Upper lobe of right lung (tissue), 1 donor: ENCODE measurements around the gene PCDHGA4. TPM values are rescaled to one million over a fixed set of nuclear protein-coding genes. Genes with fewer than 3 reads are reported as not detected.
"Not testable (repeated sequence)": the region's sequence is repeated elsewhere in the genome, so short reads cannot be mapped to it uniquely, and the experiment has no call there.

ENCODE experiments used
- ATAC-seq: fragments of 200-7000 bp; cut with Tn5 transposase; one replicate; pipeline ENCODE4 v1.9.1; 2020; ENCODE audit warnings: mild to moderate bottlenecking, moderate library complexity
- DNase-seq: peaks from one replicate; pipeline ENCODE4 v3.0.0-alpha.2; 2020
- H3K27ac ChIP-seq: fragments of 200-600 bp; one replicate; pipeline ENCODE4 v1.8.0; 2022
- H3K27me3 ChIP-seq: fragments of 200-600 bp; one replicate; pipeline ENCODE4 v1.8.0; 2022; ENCODE audit warnings: mild to moderate bottlenecking
- H3K36me3 ChIP-seq: fragments of 200-600 bp; one replicate; pipeline ENCODE4 v1.8.0; 2022
- H3K4me1 ChIP-seq: fragments of 200-600 bp; one replicate; pipeline ENCODE4 v1.8.0; 2022
- H3K4me3 ChIP-seq: fragments of 200-600 bp; one replicate; pipeline ENCODE4 v1.8.0; 2022; ENCODE audit warnings: mild to moderate bottlenecking
- H3K9me3 ChIP-seq: fragments of 200-600 bp; one replicate; pipeline ENCODE4 v1.8.0; 2022
- CTCF ChIP-seq: fragments of 200-600 bp; IDR thresholded peaks from one replicate; pipeline ENCODE4 v1.8.0; 2022; ENCODE audit warnings: antibody characterized with exemption
- intact Hi-C: fragments of 100-400 bp; cut with DNase I; formaldehyde crosslinking; loops from one replicate; pipeline ENCODE4 v1.11.0; 2022
- total RNA-seq: library from RNA; stranded (reverse); fragmentation: NEBNext Ultra II Directional; extraction: Animal tissue kit (Norgen Biotek cat#: 25700); gene quantifications from one replicate; pipeline ENCODE4 v1.2.1, GENCODE V29; 2021
- donor health status: DM: no; HTN: yes; CAD: no; lungs with severe emphysema.

The PCDHGA4 gene
- total RNA-seq, 1 donor from 2014 or later: 3.9 TPM

- H3K9me3 ChIP-seq: peaks cover 21% of the 10 kb centered on the region
- peak within 1 kb of the TSS; percentile 37 for H3K4me3 ChIP-seq
- H3K27ac ChIP-seq, H3K36me3 ChIP-seq, intact Hi-C loops, H3K4me1 ChIP-seq: not testable (repeated sequence)
- DNase-seq: peak; percentile 76
- ATAC-seq: peak; percentile 97
- peaks cover 16% of the 10 kb centered on the region for H3K27me3 ChIP-seq
- TF ChIP-seq CTCF: peak; percentile 59
Measured at GRCh38 chr5:141397756-141398551, 43.1 kb downstream of the PCDHGA4 start, which contains the start of gene PCDHGB5. Gene PCDHGB5 (plus strand): TSS chr5:141397947. CDS start chr5:141398128, 181 bp downstream.

GRCh38 chr5:141398608-141399007, 43.8 kb downstream of the PCDHGA4 start:
- TF ChIP-seq CTCF: no peak
- Histone ChIP-seq H3K4me1 (no peaks in the 10 kb centered on the region), H3K27ac (no peak overlapping the region), H3K9me3 (peaks cover 18% of the 10 kb centered on the region), H3K36me3 (no peaks in the 10 kb centered on the region), H3K4me3 (no peak overlapping the region), H3K27me3 (peaks cover 14% of the 10 kb centered on the region)
- ATAC-seq (no peak), DNase-seq (no peak)
- intact Hi-C loops: no loop called here

DNA sequence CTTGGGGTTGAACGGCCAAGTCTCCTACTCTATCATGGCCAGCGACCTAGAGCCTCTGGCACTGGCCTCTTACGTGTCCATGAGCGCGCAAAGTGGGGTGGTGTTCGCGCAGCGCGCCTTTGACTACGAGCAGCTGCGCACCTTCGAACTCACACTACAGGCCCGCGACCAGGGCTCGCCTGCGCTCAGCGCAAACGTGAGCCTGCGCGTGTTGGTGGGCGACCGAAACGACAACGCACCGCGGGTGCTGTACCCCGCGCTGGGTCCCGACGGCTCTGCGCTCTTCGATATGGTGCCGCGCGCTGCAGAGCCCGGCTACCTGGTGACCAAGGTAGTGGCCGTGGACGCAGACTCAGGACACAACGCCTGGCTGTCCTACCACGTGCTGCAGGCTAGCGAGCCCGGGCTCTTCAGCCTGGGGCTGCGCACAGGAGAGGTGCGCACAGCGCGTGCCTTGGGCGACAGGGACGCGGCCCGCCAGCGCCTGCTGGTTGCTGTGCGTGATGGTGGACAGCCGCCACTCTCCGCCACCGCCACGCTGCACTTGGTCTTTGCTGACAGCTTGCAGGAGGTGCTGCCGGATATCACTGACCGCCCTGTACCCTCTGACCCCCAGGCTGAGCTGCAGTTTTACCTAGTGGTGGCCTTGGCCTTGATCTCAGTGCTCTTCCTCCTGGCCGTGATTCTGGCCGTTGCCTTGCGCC, 44.9 kb downstream of the PCDHGA4 start:
- H3K4me3 ChIP-seq: no peak overlapping the region

DNA sequence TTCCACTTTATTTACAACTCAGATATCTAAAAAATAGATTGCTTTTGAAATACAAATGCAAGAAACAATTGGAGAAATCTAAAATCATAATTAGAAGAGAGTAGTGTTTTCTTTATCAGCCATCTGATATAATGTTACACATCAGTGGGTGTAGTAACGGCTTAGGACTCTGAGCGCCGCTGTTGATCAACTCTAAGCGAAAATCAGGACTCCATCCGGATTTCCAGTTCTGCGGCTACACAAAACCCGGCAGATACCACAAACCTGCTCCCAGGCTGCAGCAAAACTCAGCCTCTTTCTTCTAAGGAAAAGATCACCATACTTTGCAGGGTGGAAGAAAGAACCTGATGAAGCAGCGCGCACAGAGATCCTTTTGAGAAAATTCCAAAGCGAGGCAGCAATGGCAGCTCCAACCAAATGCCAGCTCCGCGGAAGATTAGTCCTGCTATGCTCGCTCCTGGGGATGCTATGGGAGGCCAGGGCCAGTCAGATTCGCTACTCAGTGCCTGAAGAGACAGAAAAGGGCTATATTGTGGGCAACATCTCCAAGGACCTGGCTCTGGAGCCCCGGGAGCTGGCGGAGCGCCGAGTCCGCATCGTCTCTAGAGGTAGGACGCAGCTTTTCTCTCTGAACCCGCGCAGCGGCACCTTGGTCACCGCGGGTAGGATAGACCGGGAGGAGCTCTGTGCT, 47.9 kb downstream of the PCDHGA4 start, which contains the start of gene PCDHGA9:
TSS of gene PCDHGA9 (plus strand) at position 226 of the 691 bp plus-strand sequence. CDS start at position 401, 175 bp downstream.
- H3K27ac ChIP-seq: no peak within 1 kb of the TSS
- TF ChIP-seq CTCF: peak; percentile 41
- peak; percentile 64 for ATAC-seq
- no peaks in the 10 kb centered on the region for H3K36me3 ChIP-seq
- no peak for DNase-seq
- H3K9me3 ChIP-seq: peaks cover 22% of the 10 kb centered on the region
- intact Hi-C loops: no loop called here
- H3K4me1 ChIP-seq: no peaks in the 10 kb centered on the region
- H3K27me3 ChIP-seq: peaks cover 7% of the 10 kb centered on the region
- peak within 1 kb of the TSS; percentile 25 for H3K4me3 ChIP-seq

More for the DNA sequence above, 44.9 kb downstream of the PCDHGA4 start:
- Histone ChIP-seq H3K9me3 (peaks cover 17% of the 10 kb centered on the region), H3K27ac (no peak overlapping the region), H3K36me3 (no peaks in the 10 kb centered on the region), H3K4me1 (no peaks in the 10 kb centered on the region), H3K27me3 (peaks cover 7% of the 10 kb centered on the region)
- no peak for ATAC-seq
- no peak for DNase-seq
- no peak for TF ChIP-seq CTCF
- intact Hi-C loops: no loop called here

DNA sequence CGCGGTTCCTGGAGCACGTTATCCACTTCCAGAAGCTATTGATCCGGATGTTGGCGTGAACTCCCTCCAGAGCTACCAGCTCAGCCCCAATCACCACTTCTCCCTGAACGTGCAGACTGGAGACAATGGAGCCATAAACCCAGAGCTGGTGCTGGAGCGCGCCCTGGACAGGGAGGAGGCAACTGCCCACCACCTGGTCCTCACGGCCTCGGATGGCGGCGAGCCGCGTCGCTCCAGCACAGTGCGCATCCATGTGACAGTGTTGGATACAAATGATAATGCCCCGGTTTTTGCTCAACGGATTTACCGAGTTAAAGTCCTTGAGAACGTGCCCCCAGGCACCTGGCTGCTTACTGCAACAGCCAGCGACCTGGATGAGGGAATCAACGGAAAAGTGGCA, 48.6 kb downstream of the PCDHGA4 start:
- Histone ChIP-seq H3K4me1 (no peaks in the 10 kb centered on the region), H3K27me3 (peaks cover 7% of the 10 kb centered on the region), H3K27ac (no peak overlapping the region), H3K9me3 (peaks cover 25% of the 10 kb centered on the region), H3K36me3 (no peaks in the 10 kb centered on the region), H3K4me3 (peak overlapping the region; percentile 25)
- no peak for TF ChIP-seq CTCF
- DNase-seq (no peak), ATAC-seq (no peak)
- intact Hi-C loops: no loop called here

Other genes with a start within 250 kb of the PCDHGA4 start
- gene PCDHB4, start 233.2 kb upstream of the PCDHGA4 start, total RNA-seq: 3.0 TPM
- gene PCDHB5, start 219.8 kb upstream of the PCDHGA4 start, total RNA-seq: 2.3 TPM
- gene PCDHB6, start 205.0 kb upstream of the PCDHGA4 start, total RNA-seq: 0.75 TPM
- 2.8 TPM for gene PCDHB7, start 182.4 kb upstream of the PCDHGA4 start, total RNA-seq
- 2.4 TPM for gene PCDHB8, start 177.2 kb upstream of the PCDHGA4 start, total RNA-seq
- gene PCDHB16, start 172.6 kb upstream of the PCDHGA4 start, total RNA-seq: 4.1 TPM
- 2.5 TPM for gene PCDHB9, start 167.9 kb upstream of the PCDHGA4 start, total RNA-seq
- gene PCDHB10, start 162.7 kb upstream of the PCDHGA4 start, total RNA-seq: 2.1 TPM
- 2.0 TPM for gene PCDHB11, start 155.4 kb upstream of the PCDHGA4 start, total RNA-seq
- 2.8 TPM for gene PCDHB12, start 146.3 kb upstream of the PCDHGA4 start, total RNA-seq
- gene PCDHB13, start 141.1 kb upstream of the PCDHGA4 start, total RNA-seq: 3.2 TPM
- gene PCDHB14, start 131.7 kb upstream of the PCDHGA4 start, total RNA-seq: 3.0 TPM
- gene PCDHB15, start 109.6 kb upstream of the PCDHGA4 start, total RNA-seq: 2.5 TPM
- gene SLC25A2, start 51.0 kb upstream of the PCDHGA4 start, total RNA-seq: 0.64 TPM
- 60.4 TPM for gene TAF7, start 34.2 kb upstream of the PCDHGA4 start, total RNA-seq
- gene PCDHGA1, start 24.5 kb upstream of the PCDHGA4 start, total RNA-seq: 0.46 TPM
- gene PCDHGA2, start 16.3 kb upstream of the PCDHGA4 start, total RNA-seq: 2.5 TPM
- gene PCDHGA3, start 11.2 kb upstream of the PCDHGA4 start, total RNA-seq: 1.7 TPM
- 2.0 TPM for gene PCDHGB1, start 4.9 kb upstream of the PCDHGA4 start, total RNA-seq
- gene PCDHGB2, start 5.0 kb downstream of the PCDHGA4 start, total RNA-seq: 3.8 TPM
- 3.5 TPM for gene PCDHGA5, start 9.1 kb downstream of the PCDHGA4 start, total RNA-seq
- gene PCDHGB3, start 15.2 kb downstream of the PCDHGA4 start, total RNA-seq: 2.6 TPM
- 3.9 TPM for gene PCDHGA6, start 18.9 kb downstream of the PCDHGA4 start, total RNA-seq
- gene PCDHGA7, start 27.7 kb downstream of the PCDHGA4 start, total RNA-seq: 2.5 TPM
- 4.2 TPM for gene PCDHGB4, start 32.7 kb downstream of the PCDHGA4 start, total RNA-seq
- gene PCDHGA8, start 37.6 kb downstream of the PCDHGA4 start, total RNA-seq: 1.2 TPM
- gene PCDHGB5, start 42.9 kb downstream of the PCDHGA4 start, total RNA-seq: 11.0 TPM
- 5.4 TPM for gene PCDHGA9, start 47.8 kb downstream of the PCDHGA4 start, total RNA-seq
- gene PCDHGB6, start 53.0 kb downstream of the PCDHGA4 start, total RNA-seq: 7.5 TPM
- 6.2 TPM for gene PCDHGA10, start 58.0 kb downstream of the PCDHGA4 start, total RNA-seq
- 15.4 TPM for gene PCDHGB7, start 62.7 kb downstream of the PCDHGA4 start, total RNA-seq
- gene PCDHGA11, start 66.0 kb downstream of the PCDHGA4 start, total RNA-seq: 2.6 TPM
- 7.6 TPM for gene PCDHGA12, start 75.5 kb downstream of the PCDHGA4 start, total RNA-seq
- 109 TPM for gene PCDHGC3, start 120.9 kb downstream of the PCDHGA4 start, total RNA-seq
- 1.8 TPM for gene PCDHGC4, start 130.0 kb downstream of the PCDHGA4 start, total RNA-seq
- 1.4 TPM for gene PCDHGC5, start 134.1 kb downstream of the PCDHGA4 start, total RNA-seq